Uterus (tissue), 4 donors: ENCODE results near the gene BCAS3. TPM values are rescaled to one million over a fixed set of nuclear protein-coding genes. Genes with fewer than 3 reads are reported as not detected.
"Not testable (repeated sequence)": the region's sequence is repeated elsewhere in the genome, so short reads cannot be mapped to it uniquely, and the experiment has no call there.

ENCODE experiments used
- DNase-seq, 2 donors: peaks; one replicate each; pipeline ENCODE4 v3.0.0-alpha.2; 2019 to 2020
- H3K27ac ChIP-seq, 2 donors: fragments of 200-600 bp; sonication (generic); 1 replicate in 1 of 2; 2 replicates in 1 of 2; pipeline ENCODE4 v1.5.1; 2016 to 2018
- H3K27me3 ChIP-seq, 2 donors: fragments of 200-600 bp; sonication (generic); one replicate each; pipeline ENCODE4 v1.5.1; 2018 to 2019; ENCODE audit warnings: control low read depth in 1 of 2
- H3K36me3 ChIP-seq, 2 donors: fragments of 200-600 bp; sonication (generic); one replicate each; pipeline ENCODE4 v1.5.1; 2019; ENCODE audit warnings: control low read depth in 1 of 2
- H3K4me1 ChIP-seq, 2 donors: fragments of 200-600 bp; sonication (generic); one replicate each; pipeline ENCODE4 v1.5.1; 2018 to 2019; ENCODE audit warnings: control low read depth in 1 of 2
- H3K4me3 ChIP-seq, 2 donors: fragments of 200-600 bp; sonication (generic); 1 replicate in 1 of 2; 2 replicates in 1 of 2; pipeline ENCODE4 v1.5.1; 2018 to 2019; ENCODE audit warnings: mild to moderate bottlenecking in 1 of 2
- H3K9me3 ChIP-seq, 2 donors: fragments of 200-600 bp; sonication (generic); one replicate each; pipeline ENCODE4 v1.5.1; 2019; ENCODE audit warnings: control low read depth in 1 of 2
- POLR2A ChIP-seq, 2 donors: fragments of 450-650 bp; IDR thresholded peaks; one replicate each; pipeline ENCODE4 v1.6.1; 2016; ENCODE audit warnings: antibody characterized with exemption in 2 of 2, mild to moderate bottlenecking in 1 of 2, moderate library complexity in 1 of 2
- intact Hi-C: fragments of 100-400 bp; cut with DNase I; formaldehyde crosslinking; loops from one replicate; pipeline ENCODE4 v1.15.1; 2023; ENCODE audit warnings: low total_unique reads
- total RNA-seq, 4 donors: library from RNA; depleted of rRNA in 3 of 4; stranded (reverse); fragments of >200 nt in 3 of 4; gene quantifications; one replicate each; pipeline versions ENCODE4 v1.1.0 to v1.2.4, GENCODE V29; 2014 to 2023
- TF ChIP-seq, protein P1 (sequence below), 4 experiments: fragments of 200-600 bp in 2 of 4; fragments of 450-650 bp in 2 of 4; sonication (generic) in 2 of 4; IDR thresholded peaks; one replicate each; pipeline ENCODE4 v1.5.1; 2016 to 2019; ENCODE audit warnings: antibody characterized with exemption in 4 of 4, mild to moderate bottlenecking in 2 of 4, moderate library complexity in 1 of 4
- donor health status: DM: yes; HTN: yes; CAD: no.

Gene BCAS3
- total RNA-seq, 4 donors from 2014 or later = 42.6 to 147 (median 83.7) TPM

DNA sequence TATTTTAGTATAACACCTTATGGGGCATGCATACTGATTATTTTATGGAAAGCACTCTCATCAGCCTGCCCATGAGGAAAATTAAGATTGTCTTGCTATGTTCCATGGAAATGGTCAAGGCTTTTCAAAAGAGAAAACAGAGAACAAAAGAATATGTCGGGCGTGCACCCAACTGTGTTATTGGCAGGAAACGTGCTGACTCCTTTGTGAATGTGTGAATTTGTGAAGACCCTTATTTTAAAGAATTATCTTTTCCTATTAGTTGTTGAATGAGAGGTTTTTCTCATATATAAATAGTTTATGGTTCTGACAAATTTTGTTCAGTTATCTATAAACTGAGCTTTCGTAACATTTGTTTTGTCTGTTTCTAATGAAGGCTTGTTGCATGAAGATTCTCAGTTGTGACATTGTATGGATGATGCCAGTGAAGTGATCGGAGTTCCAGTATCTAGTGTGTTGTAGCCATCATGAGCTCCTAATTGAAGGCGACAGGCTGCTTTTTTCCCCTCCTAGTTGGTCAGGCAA lies 180.0 kb downstream of the BCAS3 start:
- no peaks in the 10 kb centered on the region for H3K4me1 ChIP-seq
- no peak for DNase-seq
- intact Hi-C loops = no loop called here
- TF ChIP-seq, protein P1, sequence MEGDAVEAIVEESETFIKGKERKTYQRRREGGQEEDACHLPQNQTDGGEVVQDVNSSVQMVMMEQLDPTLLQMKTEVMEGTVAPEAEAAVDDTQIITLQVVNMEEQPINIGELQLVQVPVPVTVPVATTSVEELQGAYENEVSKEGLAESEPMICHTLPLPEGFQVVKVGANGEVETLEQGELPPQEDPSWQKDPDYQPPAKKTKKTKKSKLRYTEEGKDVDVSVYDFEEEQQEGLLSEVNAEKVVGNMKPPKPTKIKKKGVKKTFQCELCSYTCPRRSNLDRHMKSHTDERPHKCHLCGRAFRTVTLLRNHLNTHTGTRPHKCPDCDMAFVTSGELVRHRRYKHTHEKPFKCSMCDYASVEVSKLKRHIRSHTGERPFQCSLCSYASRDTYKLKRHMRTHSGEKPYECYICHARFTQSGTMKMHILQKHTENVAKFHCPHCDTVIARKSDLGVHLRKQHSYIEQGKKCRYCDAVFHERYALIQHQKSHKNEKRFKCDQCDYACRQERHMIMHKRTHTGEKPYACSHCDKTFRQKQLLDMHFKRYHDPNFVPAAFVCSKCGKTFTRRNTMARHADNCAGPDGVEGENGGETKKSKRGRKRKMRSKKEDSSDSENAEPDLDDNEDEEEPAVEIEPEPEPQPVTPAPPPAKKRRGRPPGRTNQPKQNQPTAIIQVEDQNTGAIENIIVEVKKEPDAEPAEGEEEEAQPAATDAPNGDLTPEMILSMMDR (IDR thresholded peaks at IDR 0.05) = no peak
- TF ChIP-seq POLR2A (IDR thresholded peaks at IDR 0.05) = no peak
- no peaks in the 10 kb centered on the region for H3K27me3 ChIP-seq
- no peak overlapping the region for H3K27ac ChIP-seq
- H3K4me3 ChIP-seq = no peak overlapping the region
- H3K36me3 ChIP-seq = no peaks in the 10 kb centered on the region
- H3K9me3 ChIP-seq = no peaks in the 10 kb centered on the region

DNA sequence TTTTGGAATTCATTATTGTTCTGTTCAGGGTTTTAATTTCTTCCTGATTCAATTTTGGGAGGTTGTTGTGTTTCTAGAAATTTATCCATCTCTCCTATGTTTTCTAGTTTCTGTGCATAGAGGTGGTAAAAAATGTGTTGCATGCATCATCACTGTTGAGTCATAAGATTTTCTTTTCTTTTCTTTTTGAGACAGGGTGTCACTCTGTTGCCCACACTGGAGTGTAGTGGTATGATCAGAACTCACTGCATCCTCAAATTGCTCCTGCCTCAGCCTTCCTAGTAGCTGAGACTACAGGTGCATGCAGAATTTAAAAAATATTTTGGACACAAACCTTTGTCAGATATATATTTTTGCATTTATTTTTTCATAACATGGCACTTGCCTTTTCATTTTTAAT lies 184.8 kb downstream of the BCAS3 start:
- no peaks in the 10 kb centered on the region for H3K4me1 ChIP-seq
- intact Hi-C loops = no loop called here

DNA sequence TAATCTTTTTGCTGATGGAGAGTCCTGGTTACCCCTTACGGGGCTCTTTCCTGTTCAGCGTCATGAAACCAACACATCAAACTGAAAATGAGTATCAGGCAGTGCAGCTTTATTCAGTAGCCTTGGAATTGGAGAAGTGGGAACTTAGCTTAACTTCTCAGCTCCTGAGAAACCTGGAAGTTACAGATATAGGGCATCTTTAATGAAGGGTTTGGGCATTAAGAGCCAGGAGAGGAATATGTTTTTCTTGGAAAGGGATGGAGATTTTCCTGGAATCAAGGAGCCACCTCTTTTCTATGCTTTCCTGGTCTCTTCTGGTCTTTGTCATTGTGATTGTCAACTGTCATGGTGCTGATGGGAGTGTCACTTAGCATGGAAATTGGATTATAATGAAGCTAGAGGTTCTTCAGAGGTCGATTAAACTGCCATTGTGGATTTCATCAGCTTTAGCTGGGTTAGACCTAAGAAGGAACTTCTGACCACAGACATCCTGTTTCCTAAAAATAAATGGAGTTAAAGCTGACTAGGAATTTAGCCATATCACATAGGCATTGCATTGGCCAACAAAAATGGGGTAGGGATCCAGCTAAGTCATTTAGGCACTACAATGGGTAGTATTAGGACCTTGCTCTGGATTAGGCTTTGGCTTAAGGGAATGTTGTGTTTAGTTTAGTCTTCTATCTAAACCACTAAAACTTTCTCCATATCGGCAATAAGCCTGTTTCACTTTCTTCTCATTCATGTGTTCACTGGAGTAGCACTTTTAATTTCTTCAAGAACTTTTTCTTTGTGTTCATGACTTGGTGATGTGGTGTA lies 186.4 kb downstream of the BCAS3 start:
- no peaks in the 10 kb centered on the region for H3K27me3 ChIP-seq
- no peak for TF ChIP-seq POLR2A (IDR thresholded peaks at IDR 0.05)
- no peaks in the 10 kb centered on the region for H3K36me3 ChIP-seq
- DNase-seq = no peak
- no peak overlapping the region for H3K4me3 ChIP-seq
- H3K9me3 ChIP-seq = no peaks in the 10 kb centered on the region
- H3K27ac ChIP-seq = no peak overlapping the region
- intact Hi-C loops = no loop called here
- no peaks in the 10 kb centered on the region for H3K4me1 ChIP-seq

More for the DNA sequence above, 184.8 kb downstream of the BCAS3 start:
- DNase-seq = no peak
- H3K36me3 ChIP-seq = no peaks in the 10 kb centered on the region
- no peaks in the 10 kb centered on the region for H3K9me3 ChIP-seq
- TF ChIP-seq POLR2A (IDR thresholded peaks at IDR 0.05) = no peak
- H3K4me3 ChIP-seq = no peak overlapping the region
- H3K27me3 ChIP-seq = no peaks in the 10 kb centered on the region
- H3K27ac ChIP-seq = no peak overlapping the region

DNA sequence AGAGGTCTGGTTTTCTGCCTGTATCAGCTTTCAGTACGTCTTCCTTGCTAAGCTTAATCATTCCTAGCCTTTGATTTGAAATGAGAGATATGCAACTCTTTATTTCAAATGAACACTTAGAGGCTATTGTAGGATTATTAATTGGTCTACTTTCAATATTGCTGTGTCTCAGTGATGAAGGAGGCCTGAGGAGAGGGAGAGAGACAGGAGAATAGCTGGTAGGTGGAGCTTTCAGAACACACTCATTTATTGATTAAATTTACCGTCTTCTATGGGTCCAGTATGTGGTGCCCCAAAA lies 187.0 kb downstream of the BCAS3 start:
- no peaks in the 10 kb centered on the region for H3K36me3 ChIP-seq
- no peaks in the 10 kb centered on the region for H3K9me3 ChIP-seq
- intact Hi-C loops = no loop called here
- no peak overlapping the region for H3K27ac ChIP-seq
- H3K4me1 ChIP-seq = no peaks in the 10 kb centered on the region
- no peak for DNase-seq
- no peak for TF ChIP-seq POLR2A (IDR thresholded peaks at IDR 0.05)
- TF ChIP-seq, protein P1 (IDR thresholded peaks at IDR 0.05) = no peak
- no peaks in the 10 kb centered on the region for H3K27me3 ChIP-seq
- H3K4me3 ChIP-seq = no peak overlapping the region

DNA sequence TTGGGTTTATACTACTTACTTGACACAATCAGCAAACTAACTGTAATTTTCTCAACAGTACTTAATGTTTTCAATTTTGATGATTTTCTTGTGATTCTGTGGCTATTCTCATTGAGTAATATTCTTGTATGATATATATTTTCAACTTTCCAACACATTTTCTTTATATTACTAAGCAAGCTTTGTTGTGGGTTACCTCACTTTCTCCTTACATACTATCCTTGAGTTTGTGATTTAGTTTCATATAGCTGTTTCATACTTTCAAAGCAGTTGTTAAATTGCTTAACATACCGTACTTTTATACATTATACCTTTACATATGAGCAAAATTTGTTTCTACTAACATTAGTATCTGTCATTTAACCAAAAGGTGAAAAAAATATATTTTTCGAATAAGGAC lies 197.1 kb downstream of the BCAS3 start:
- intact Hi-C loops = no loop called here
- H3K36me3 ChIP-seq = no peaks in the 10 kb centered on the region
- no peak overlapping the region for H3K27ac ChIP-seq
- TF ChIP-seq POLR2A (IDR thresholded peaks at IDR 0.05) = no peak
- TF ChIP-seq, protein P1 (IDR thresholded peaks at IDR 0.05) = no peak
- no peaks in the 10 kb centered on the region for H3K27me3 ChIP-seq
- H3K4me1 ChIP-seq = no peaks in the 10 kb centered on the region
- no peaks in the 10 kb centered on the region for H3K9me3 ChIP-seq
- no peak overlapping the region for H3K4me3 ChIP-seq
- DNase-seq = no peak

DNA sequence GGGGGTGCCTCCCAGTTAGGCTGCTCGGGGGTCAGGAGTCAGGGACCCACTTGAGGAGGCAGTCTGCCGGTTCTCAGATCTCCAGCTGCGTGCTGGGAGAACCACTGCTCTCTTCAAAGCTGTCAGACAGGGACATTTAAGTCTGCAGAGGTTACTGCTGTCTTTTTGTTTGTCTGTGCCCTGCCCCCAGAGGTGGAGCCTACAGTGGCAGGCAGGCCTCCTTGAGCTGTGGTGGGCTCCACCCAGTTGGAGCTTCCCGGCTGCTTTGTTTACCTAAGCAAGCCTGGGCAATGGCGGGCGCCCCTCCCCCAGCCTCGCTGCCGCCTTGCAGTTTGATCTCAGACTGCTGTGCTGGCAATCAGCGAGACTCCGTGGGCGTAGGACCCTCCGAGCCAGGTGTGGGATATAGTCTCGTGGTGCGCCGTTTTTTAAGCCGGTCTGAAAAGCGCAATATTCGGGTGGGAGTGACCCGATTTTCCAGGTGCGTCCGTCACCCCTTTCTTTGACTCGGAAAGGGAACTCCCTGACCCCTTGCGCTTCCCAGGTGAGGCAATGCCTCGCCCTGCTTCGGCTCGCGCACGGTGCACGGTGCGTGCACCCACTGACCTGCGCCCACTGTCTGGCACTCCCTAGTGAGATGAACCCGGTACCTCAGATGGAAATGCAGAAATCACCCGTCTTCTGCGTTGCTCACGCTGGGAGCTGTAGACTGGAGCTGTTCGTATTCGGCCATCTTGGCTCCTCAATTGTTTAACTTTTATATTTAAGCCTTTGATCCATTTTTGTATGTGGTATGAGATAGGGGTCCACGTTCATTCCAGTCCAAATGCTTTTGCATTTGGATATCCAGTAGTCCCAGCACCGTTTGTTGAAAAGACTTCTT lies 209.3 kb downstream of the BCAS3 start:
- DNase-seq = not testable (repeated sequence)

More for the DNA sequence above, 209.3 kb downstream of the BCAS3 start:
- H3K27me3 ChIP-seq, H3K4me3 ChIP-seq, intact Hi-C loops, H3K4me1 ChIP-seq, H3K9me3 ChIP-seq, H3K36me3 ChIP-seq, H3K27ac ChIP-seq: not testable (repeated sequence)
